ENCODE results near the gene GRIN2C.

The GRIN2C gene

DNA sequence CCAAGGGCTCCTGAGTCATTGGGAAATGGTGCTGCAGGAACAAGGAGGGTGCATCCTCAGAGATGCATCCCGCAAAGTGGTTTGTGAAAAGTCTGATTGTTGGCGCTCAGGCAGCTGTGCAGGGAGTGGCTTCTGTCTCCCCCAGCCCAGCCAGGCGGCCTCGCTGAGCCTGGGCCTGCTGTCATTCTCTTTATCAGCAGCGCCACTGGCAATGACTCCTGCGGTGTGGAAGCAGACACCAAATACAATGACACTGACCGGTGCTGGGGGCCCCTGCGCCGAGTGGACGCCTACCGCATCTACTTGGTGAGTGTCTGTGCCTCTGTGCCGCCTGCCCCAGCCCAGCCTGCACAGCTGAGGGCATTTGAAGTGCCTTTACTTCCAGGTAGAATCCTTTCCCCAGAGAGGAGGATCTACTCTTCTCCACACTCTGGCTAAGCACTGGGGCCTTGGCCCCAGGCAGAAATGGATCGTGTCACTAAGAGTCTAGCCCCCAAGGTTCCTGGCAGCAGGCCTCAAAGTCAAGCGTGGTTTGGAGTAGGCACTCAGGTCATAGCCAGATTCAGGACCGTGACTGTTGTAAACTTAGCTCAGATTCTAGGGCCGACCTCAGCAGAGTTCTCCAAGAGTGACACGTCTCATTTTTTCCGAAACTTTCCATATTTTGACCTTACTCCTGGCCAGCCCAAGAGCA lies 64.2 kb downstream of the GRIN2C start:
- Histone ChIP-seq H4K20me1 (ENCODE audit: insufficient read depth, low read length, poor library complexity, severe bottlenecking) (no peaks in the 10 kb centered on the region), H3K4me1 (ENCODE audit: insufficient read depth, low read length, poor library complexity, severe bottlenecking) (peaks cover 13% of the 10 kb centered on the region), H3K79me2 (ENCODE audit: insufficient read depth, low read length) (no peaks in the 10 kb centered on the region), H3K4me2 (ENCODE audit: low read depth, low read length, poor library complexity, severe bottlenecking) (no peak overlapping the region), H3K9me2 (replicated peaks; ENCODE audit: low read depth, low read length) (no peaks in the 10 kb centered on the region), H3K36me3 (ENCODE audit: insufficient read depth, low read length) (peaks cover 41% of the 10 kb centered on the region; the same call in 1 of the 2 replicates), H3F3A (ENCODE audit: low read depth) (no peaks in the 10 kb centered on the region), H3K27me3 (ENCODE audit: insufficient read depth, low read length, poor library complexity, severe bottlenecking) (no peaks in the 10 kb centered on the region), H3K9ac (ENCODE audit: low read depth, low read length, poor library complexity, severe bottlenecking) (no peak overlapping the region), H2AFZ (ENCODE audit: low read length) (no peak overlapping the region), H3K9me3 (ENCODE audit: insufficient read depth, low read depth, low read length) (no peaks in the 10 kb centered on the region), H3K4me3 (ENCODE audit: low read length, poor library complexity, severe bottlenecking) (no peak overlapping the region)
- TF ChIP-seq EZH2phosphoT487 (IDR thresholded peaks at IDR 0.05; ENCODE audit: borderline replicate concordance) (no peak), CTCF (conservative IDR thresholded peaks at IDR 0.05; ENCODE audit: low read length) (no peak)

- H3K9me3 ChIP-seq (ENCODE audit: insufficient read depth, low read depth, low read length), result no peaks in the 10 kb centered on the region
- TF ChIP-seq CTCF (conservative IDR thresholded peaks at IDR 0.05; ENCODE audit: low read length), result no peak
- no peak for TF ChIP-seq EZH2phosphoT487 (IDR thresholded peaks at IDR 0.05; ENCODE audit: borderline replicate concordance)
- H2AFZ ChIP-seq (ENCODE audit: low read length), result no peak overlapping the region
- H3K9me2 ChIP-seq (replicated peaks; ENCODE audit: low read depth, low read length), result no peaks in the 10 kb centered on the region
- H3K4me3 ChIP-seq (ENCODE audit: low read length, poor library complexity, severe bottlenecking), result no peak overlapping the region
- H3F3A ChIP-seq (ENCODE audit: low read depth), result no peaks in the 10 kb centered on the region
- H3K9ac ChIP-seq (ENCODE audit: low read depth, low read length, poor library complexity, severe bottlenecking), result no peak overlapping the region
- no peaks in the 10 kb centered on the region for H3K79me2 ChIP-seq (ENCODE audit: insufficient read depth, low read length)
- peaks cover 12% of the 10 kb centered on the region for H3K4me1 ChIP-seq (ENCODE audit: insufficient read depth, low read length, poor library complexity, severe bottlenecking)
- no peak overlapping the region for H3K4me2 ChIP-seq (ENCODE audit: low read depth, low read length, poor library complexity, severe bottlenecking)
- H4K20me1 ChIP-seq (ENCODE audit: insufficient read depth, low read length, poor library complexity, severe bottlenecking), result no peaks in the 10 kb centered on the region
- H3K36me3 ChIP-seq (ENCODE audit: insufficient read depth, low read length), result peaks cover 31% of the 10 kb centered on the region; the same call in 1 of the 2 replicates
- H3K27me3 ChIP-seq (ENCODE audit: insufficient read depth, low read length, poor library complexity, severe bottlenecking), result no peaks in the 10 kb centered on the region
Measured at GRCh38 chr17:74792586-74793105, 67.0 kb downstream of the GRIN2C start.

Measured in Loucy (cell line).